DMS53 treated with DMSO at 0.1 percent for 48 hours (cell line): ENCODE results near the gene C12orf76.
"Not testable (repeated sequence)": the region's sequence is repeated elsewhere in the genome, so short reads cannot be mapped to it uniquely, and the experiment has no call there.

Experiments
- DNase-seq: peaks from one replicate; lab custom pipeline; 2025; ENCODE audit not compliant: unreplicated experiment; lab: John Stamatoyannopoulos, UW

C12orf76 gene

GRCh38 chr12:110048242-110049027 is at the start of gene C12orf76:
C12orf76 (minus strand) TSS chr12:110048522; CDS start chr12:110048495, 27 bp downstream.
- DNase-seq, result peak; percentile 94

GRCh38 chr12:110093631-110094311 is 45.4 kb upstream of the C12orf76 start:
- no peak for DNase-seq

GRCh38 chr12:110091136-110091711 is 42.9 kb upstream of the C12orf76 start:
- DNase-seq, result no peak

GRCh38 chr12:110090266-110091135 is 42.2 kb upstream of the C12orf76 start:
- DNase-seq, result no peak

- DNase-seq, result no peak
Observed at GRCh38 chr12:110088936-110089335, 40.6 kb upstream of the C12orf76 start.

GRCh38 chr12:110088216-110088615 is 39.9 kb upstream of the C12orf76 start:
- DNase-seq, result not testable (repeated sequence)

GRCh38 chr12:110084314-110085015 is 36.1 kb upstream of the C12orf76 start:
- no peak for DNase-seq

- DNase-seq, result no peak
Observed at GRCh38 chr12:110080410-110080809, 32.1 kb upstream of the C12orf76 start.

GRCh38 chr12:110079477-110080400 is 31.4 kb upstream of the C12orf76 start:
- peak; percentile 90 for DNase-seq

GRCh38 chr12:110077800-110078199 is 29.5 kb upstream of the C12orf76 start:
- no peak for DNase-seq

- DNase-seq, result no peak
Observed at GRCh38 chr12:110075880-110076279, 27.6 kb upstream of the C12orf76 start.

- no peak for DNase-seq
Observed at GRCh38 chr12:110074089-110074488, 25.8 kb upstream of the C12orf76 start.

- DNase-seq, result peak; percentile 16
Observed at GRCh38 chr12:110073049-110073831, 24.9 kb upstream of the C12orf76 start.

GRCh38 chr12:110072636-110073035 is 24.3 kb upstream of the C12orf76 start:
- DNase-seq, result not testable (repeated sequence)

- DNase-seq, result no peak
Observed at GRCh38 chr12:110071967-110072366, 23.6 kb upstream of the C12orf76 start.

- DNase-seq, result no peak
Observed at GRCh38 chr12:110071504-110071903, 23.2 kb upstream of the C12orf76 start.

- no peak for DNase-seq
Observed at GRCh38 chr12:110068654-110069053, 20.3 kb upstream of the C12orf76 start.

GRCh38 chr12:110068115-110068514 is 19.8 kb upstream of the C12orf76 start:
- not testable (repeated sequence) for DNase-seq

GRCh38 chr12:110067531-110067930 is 19.2 kb upstream of the C12orf76 start:
- DNase-seq, result no peak
